ENCODE results near the gene SRL. TPM values are rescaled to one million over a fixed set of nuclear protein-coding genes. Genes with fewer than 3 reads are reported as not detected.

Gene SRL
- total RNA-seq, 2 experiments from 2014 or later: not detected

- Mint-ChIP-seq H3K4me1 (ENCODE audit: low read depth) (peaks cover 4% of the 10 kb centered on the region), H3K27me3 (peaks cover 5% of the 10 kb centered on the region), H3K27ac (peak overlapping the region; percentile 97), H3K4me3 (peak overlapping the region; percentile 92), H3K9me3 (no peaks in the 10 kb centered on the region), H3K36me3 (ENCODE audit: low read depth) (peaks cover 10% of the 10 kb centered on the region)
- Histone ChIP-seq H3K4me3 (ENCODE audit: low read length) (peak overlapping the region; percentile 100), H3K9me3 (ENCODE audit: control insufficient read depth in 1 of 2, insufficient read depth in 1 of 2, low read length in 2 of 2) (no peaks in the 10 kb centered on the region), H3K27ac (ENCODE audit: low read depth in 1 of 2, low read length in 2 of 2) (peak overlapping the region in 1 of 2 donors; percentile 64), H3K4me1 (ENCODE audit: insufficient read depth, low read length) (peaks cover 25% of the 10 kb centered on the region), H3K27me3 (ENCODE audit: control insufficient read depth in 1 of 2, insufficient read depth in 2 of 2, low read length in 2 of 2) (no peaks in the 10 kb centered on the region), H3K36me3 (ENCODE audit: insufficient read depth, low read length) (no peaks in the 10 kb centered on the region)
- POLR2A ChIA-PET: interaction anchor here (0.6 to 5.4 kb wide), 14 partner anchors 15 to 461 kb away, joined by 3 to 179 read pairs (median 8); partner anchors contain the start of genes ADCY9, CORO7, DNAAF8 and GLIS2
- intact Hi-C loops (cut with DNase I, micrococcal nuclease): loop anchor here (2.0 to 5.0 kb wide), 3 partner anchors 33 to 78 kb away; partner anchors contain the start of gene PAM16 (in 1 of the 2)
- TF ChIP-seq CTCF (IDR thresholded peaks at IDR 0.05): peak; percentile 22
- DNase-seq: peak in 13 of 14 experiments; percentile 17 to 77 (median 48)
- CTCF ChIA-PET: interaction anchor here (1.3 to 7.0 kb wide), 4 partner anchors 20 to 56 kb away, joined by 4 to 83 read pairs (median 9); no protein-coding TSS in a partner anchor
- peak; percentile 5 for ATAC-seq (ENCODE audit: poor library complexity)
Measured at GRCh38 chr16:4273858-4274311, 32.0 kb upstream of the SRL start.

GRCh38 chr16:4272114-4272956 is 30.5 kb upstream of the SRL start:
- intact Hi-C loops (cut with DNase I, micrococcal nuclease): loop anchor here (2.0 to 5.0 kb wide), 3 partner anchors 34 to 80 kb away; partner anchors contain the start of gene PAM16 (in 1 of the 2)
- peak overlapping the region; percentile 100 for H3K4me3 ChIP-seq (ENCODE audit: low read length)
- peaks cover 10% of the 10 kb centered on the region for H3K4me1 Mint-ChIP-seq (ENCODE audit: low read depth)
- POLR2A ChIA-PET: interaction anchor here (0.9 to 5.4 kb wide), 20 partner anchors 13 to 392 kb away, joined by 3 to 179 read pairs (median 6); partner anchors contain the start of genes ADCY9, CORO7, CREBBP and GLIS2
- H3K36me3 Mint-ChIP-seq (ENCODE audit: low read depth): peaks cover 17% of the 10 kb centered on the region
- H3K27me3 ChIP-seq (ENCODE audit: control insufficient read depth in 1 of 2, insufficient read depth in 2 of 2, low read length in 2 of 2): no peaks in the 10 kb centered on the region
- H3K36me3 ChIP-seq (ENCODE audit: insufficient read depth, low read length): no peaks in the 10 kb centered on the region
- peak; percentile 30 for ATAC-seq (ENCODE audit: poor library complexity)
- H3K27me3 Mint-ChIP-seq: peaks cover 5% of the 10 kb centered on the region
- H3K9me3 Mint-ChIP-seq: no peaks in the 10 kb centered on the region
- TF ChIP-seq CTCF (IDR thresholded peaks at IDR 0.05): no peak
- DNase-seq: peak in 7 of 14 experiments; percentile 25 to 73 (median 47)
- no peaks in the 10 kb centered on the region for H3K9me3 ChIP-seq (ENCODE audit: control insufficient read depth in 1 of 2, insufficient read depth in 1 of 2, low read length in 2 of 2)
- peak overlapping the region; percentile 97 for H3K27ac Mint-ChIP-seq
- CTCF ChIA-PET: interaction anchor here (0.6 to 7.0 kb wide), 6 partner anchors 11 to 58 kb away, joined by 3 to 83 read pairs (median 4); no protein-coding TSS in a partner anchor
- peak overlapping the region; percentile 99 for H3K4me3 Mint-ChIP-seq
- peaks cover 25% of the 10 kb centered on the region for H3K4me1 ChIP-seq (ENCODE audit: insufficient read depth, low read length)
- H3K27ac ChIP-seq (ENCODE audit: low read depth in 1 of 2, low read length in 2 of 2): peak overlapping the region in 1 of 2 donors; percentile 46
